Measurements from ENCODE around the gene LCAT. TPM values are rescaled to one million over a fixed set of nuclear protein-coding genes. Genes with fewer than 3 reads are reported as not detected.

LCAT gene
- total and polyA plus RNA-seq, 9 donors: 7.5 to 31.2 (median 16.8) TPM

DNA sequence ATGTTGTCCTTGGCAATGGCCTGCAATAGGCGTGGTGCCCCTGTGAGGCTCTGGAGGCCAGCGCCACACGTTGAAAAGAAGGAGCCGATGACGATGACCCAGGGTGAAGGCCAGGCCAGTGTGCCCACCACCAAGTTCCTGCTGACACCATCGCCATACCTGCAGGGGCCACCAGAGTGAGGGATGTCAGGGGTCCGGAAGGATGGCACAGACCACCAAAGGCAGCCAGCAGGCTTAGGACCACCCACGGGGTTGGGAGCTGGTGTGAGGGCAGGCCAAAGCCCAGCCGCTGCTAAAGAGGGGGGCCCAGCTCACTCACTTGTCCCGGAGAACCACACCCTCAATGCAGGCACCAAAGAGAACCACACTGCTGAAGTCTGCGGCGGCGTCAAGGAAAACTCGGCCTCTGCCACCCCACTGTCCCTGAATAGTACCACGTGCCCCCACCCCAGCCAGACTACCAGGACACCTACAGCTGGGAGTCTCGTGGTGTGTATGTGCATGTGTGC, 6.5 kb upstream of the LCAT start:
- TF ChIP-seq POLR2A (IDR thresholded peaks at IDR 0.05) (no peak), EP300 (IDR thresholded peaks at IDR 0.05) (no peak)
- TF ChIP-seq, protein P1, sequence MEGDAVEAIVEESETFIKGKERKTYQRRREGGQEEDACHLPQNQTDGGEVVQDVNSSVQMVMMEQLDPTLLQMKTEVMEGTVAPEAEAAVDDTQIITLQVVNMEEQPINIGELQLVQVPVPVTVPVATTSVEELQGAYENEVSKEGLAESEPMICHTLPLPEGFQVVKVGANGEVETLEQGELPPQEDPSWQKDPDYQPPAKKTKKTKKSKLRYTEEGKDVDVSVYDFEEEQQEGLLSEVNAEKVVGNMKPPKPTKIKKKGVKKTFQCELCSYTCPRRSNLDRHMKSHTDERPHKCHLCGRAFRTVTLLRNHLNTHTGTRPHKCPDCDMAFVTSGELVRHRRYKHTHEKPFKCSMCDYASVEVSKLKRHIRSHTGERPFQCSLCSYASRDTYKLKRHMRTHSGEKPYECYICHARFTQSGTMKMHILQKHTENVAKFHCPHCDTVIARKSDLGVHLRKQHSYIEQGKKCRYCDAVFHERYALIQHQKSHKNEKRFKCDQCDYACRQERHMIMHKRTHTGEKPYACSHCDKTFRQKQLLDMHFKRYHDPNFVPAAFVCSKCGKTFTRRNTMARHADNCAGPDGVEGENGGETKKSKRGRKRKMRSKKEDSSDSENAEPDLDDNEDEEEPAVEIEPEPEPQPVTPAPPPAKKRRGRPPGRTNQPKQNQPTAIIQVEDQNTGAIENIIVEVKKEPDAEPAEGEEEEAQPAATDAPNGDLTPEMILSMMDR (IDR thresholded peaks at IDR 0.05): no peak
- intact Hi-C loops (cut with DNase I): no loop called here
- no peaks in the 10 kb centered on the region for H3K9me3 ChIP-seq
- H3K27me3 ChIP-seq: no peaks in the 10 kb centered on the region
- H3K36me3 ChIP-seq: no peaks in the 10 kb centered on the region
- WGBS, 3 donors: 78 to 84% (median 83%) methylated on average over 16 of the region's 16 CpGs
- no peaks in the 10 kb centered on the region for H3K4me1 ChIP-seq (ENCODE audit: insufficient read depth)
- H3K27ac ChIP-seq: no peak overlapping the region
- DNase-seq: no peak
- H3K4me3 ChIP-seq: no peak overlapping the region

DNA sequence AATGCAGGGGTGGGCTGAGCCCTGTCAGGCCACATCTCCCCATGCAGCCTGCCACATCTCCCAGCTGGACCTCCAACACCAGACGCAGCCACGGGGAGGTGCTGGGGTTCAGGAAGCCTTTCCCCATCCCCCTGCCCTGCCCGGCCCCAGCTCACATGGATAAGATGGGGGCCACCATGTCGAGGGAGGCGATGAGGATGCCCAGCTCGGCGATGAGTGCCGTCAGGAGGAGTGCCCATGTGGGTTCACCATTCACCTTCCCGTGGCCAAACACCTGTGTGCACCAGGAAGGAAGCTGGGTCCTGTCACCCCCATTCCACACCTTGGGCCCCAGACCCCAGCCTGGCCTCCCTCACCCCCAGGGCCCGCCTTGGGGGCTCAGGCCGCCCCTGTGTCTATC, 5.7 kb upstream of the LCAT start:
- H3K36me3 ChIP-seq: no peaks in the 10 kb centered on the region
- intact Hi-C loops (cut with DNase I): no loop called here
- H3K4me1 ChIP-seq (ENCODE audit: insufficient read depth): peaks cover 3% of the 10 kb centered on the region
- no peak overlapping the region for H3K27ac ChIP-seq
- peak in 1 of 5 donors; percentile 16 for DNase-seq
- no peaks in the 10 kb centered on the region for H3K27me3 ChIP-seq
- no peaks in the 10 kb centered on the region for H3K9me3 ChIP-seq
- WGBS, 3 donors: 87 to 89% (median 88%) methylated on average over 9 to 11 of the region's 11 CpGs
- H3K4me3 ChIP-seq: no peak overlapping the region
- TF ChIP-seq POLR2A (IDR thresholded peaks at IDR 0.05): no peak
- TF ChIP-seq, protein P1 (IDR thresholded peaks at IDR 0.05): no peak
- TF ChIP-seq EP300 (IDR thresholded peaks at IDR 0.05): no peak

DNA sequence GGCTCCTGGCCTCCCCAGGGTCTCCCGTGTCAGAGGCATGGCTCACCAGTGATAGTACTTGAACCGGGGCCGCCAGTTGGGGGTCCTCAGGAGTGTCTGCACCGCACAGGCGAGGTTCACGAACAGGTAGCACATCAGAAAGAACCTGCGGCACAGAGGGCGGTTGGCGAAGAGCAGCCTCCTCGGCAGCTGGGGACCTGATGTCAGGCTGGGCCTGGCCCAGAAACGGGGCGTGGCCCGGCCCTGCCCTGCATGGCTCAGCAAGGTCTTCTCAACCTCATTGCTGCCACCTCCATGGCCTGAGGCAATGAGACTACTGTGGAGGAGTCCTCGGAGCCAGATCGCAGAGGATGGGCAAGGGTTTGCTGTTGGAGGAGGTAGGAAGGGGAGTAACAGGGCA, 4.1 kb upstream of the LCAT start:
- 92 to 94% (median 92%) methylated on average over 15 of the region's 15 CpGs for WGBS, 3 donors
- Histone ChIP-seq H3K4me1 (ENCODE audit: insufficient read depth) (peaks cover 18% of the 10 kb centered on the region), H3K4me3 (no peak overlapping the region), H3K27me3 (no peaks in the 10 kb centered on the region), H3K27ac (no peak overlapping the region), H3K36me3 (no peaks in the 10 kb centered on the region), H3K9me3 (no peaks in the 10 kb centered on the region)
- intact Hi-C loops (cut with DNase I): no loop called here
- DNase-seq: no peak
- TF ChIP-seq EP300 (IDR thresholded peaks at IDR 0.05) (no peak), POLR2A (IDR thresholded peaks at IDR 0.05) (no peak)
- TF ChIP-seq, protein P1 (IDR thresholded peaks at IDR 0.05): no peak

DNA sequence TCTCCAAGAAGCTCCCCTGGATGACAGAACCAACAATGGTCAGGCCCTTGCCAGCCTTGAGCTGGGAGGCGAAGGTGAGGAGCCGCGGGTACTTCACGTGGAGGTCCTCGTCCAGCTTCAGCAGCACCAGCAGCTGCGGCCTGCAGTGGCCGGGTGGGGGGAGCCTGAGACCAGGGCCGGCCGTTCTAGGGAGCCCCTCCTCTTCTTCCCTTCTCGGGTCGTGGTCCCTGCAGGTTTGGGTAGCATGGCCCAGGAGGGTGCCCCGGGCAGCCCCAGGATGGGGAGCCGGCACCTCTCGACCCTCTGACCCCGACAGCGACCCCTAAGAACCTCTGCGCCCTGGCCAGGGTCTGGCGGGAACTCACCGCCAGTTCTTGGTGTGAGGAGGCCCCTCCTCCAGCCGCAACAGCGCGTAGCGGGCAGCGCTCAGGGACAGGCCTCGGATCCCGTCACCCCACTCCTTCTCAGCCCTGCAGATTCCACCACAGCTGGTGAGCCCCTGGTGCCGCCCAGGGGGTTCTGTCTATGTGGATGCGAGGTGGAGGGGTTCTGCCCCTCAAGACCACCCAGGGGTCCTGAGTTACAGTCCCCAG, 3.1 kb upstream of the LCAT start:
- DNase-seq: peak in 2 of 5 donors; percentile 36 to 42
- Histone ChIP-seq H3K4me3 (no peak overlapping the region), H3K9me3 (no peaks in the 10 kb centered on the region), H3K4me1 (ENCODE audit: insufficient read depth) (peaks cover 18% of the 10 kb centered on the region), H3K27me3 (no peaks in the 10 kb centered on the region), H3K27ac (no peak overlapping the region), H3K36me3 (no peaks in the 10 kb centered on the region)
- intact Hi-C loops (cut with DNase I): no loop called here
- TF ChIP-seq, protein P1 (IDR thresholded peaks at IDR 0.05): no peak
- no peak for TF ChIP-seq POLR2A (IDR thresholded peaks at IDR 0.05)
- no peak for TF ChIP-seq EP300 (IDR thresholded peaks at IDR 0.05)
- 86 to 88% (median 86%) methylated on average over 18 to 28 of the region's 28 CpGs for WGBS, 3 donors
